ENCODE measurements around the gene NEUROD2.

The NEUROD2 gene

DNA sequence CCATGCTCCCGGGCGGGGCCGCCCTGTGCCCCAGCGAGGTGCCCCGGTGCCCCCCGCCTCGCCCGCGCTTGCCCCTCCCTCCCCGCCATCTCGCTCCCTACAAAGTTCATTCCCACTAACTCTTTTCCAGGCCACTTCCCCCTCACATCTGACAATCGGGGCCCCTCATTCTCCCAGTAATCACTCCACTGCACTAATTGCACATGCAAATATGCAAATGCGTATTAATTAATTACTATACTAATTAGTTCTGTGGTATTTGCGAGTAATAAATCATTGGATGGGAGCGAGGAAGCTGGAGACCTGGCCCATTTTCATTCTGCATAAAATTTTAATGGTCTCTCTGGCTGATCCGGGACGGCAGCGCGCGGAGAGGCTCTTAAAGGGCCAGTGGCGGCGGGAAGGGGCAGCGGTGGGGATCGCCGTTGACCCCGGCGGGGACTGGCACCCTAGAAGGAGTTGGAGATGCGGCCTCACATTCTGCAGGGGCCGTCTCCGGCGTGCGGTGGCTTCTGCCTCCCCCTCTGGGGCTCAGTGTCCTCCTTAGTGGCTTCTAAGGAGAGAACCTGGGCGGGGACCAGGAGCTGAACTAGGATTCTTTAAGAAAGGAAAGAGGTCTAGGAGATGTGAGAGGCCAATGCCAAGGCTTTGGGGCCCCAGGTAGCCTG, 10.7 kb upstream of the NEUROD2 start:
- peak; percentile 55 for DNase-seq (ENCODE audit: low spot score)

DNA sequence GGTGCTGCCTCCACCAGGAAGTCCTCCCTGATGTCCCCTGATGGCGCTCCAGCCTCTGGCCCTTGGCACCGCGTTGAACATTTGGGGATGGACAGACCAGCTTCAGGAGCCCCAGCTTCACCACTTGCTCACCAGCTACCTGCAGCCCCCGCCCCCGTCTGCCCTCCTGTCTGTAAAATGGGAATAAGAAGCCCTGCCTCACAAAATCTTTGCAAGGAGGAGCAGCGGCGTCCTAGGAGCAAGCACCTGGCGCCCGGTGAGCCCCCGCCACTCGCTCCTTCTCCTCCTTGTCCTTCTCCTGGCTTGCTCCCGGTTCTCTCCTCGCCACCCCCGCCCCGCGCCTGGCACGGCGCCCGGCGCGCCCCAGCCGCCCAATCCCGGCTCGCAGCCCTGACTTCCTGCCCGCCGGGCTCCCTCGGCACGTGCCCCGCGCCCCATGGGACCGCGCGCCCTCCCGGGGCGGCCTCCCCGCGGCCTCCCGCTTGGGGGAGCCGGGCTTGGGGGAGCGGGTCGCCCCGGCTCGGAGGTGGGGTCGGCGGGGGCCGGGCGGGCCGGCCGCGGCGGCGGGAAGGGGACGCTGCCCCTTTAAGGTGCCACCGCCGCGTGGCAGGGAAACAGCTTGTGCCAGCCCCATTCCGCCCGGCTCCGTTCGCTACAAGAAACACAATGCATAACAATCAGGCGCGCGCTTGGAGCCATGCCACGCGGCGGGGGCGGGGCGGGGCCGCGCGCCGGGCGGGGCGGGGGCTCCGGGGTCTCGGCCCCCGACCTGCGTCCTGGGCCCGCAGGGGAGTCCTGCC, 9.9 kb upstream of the NEUROD2 start:
- DNase-seq (ENCODE audit: low spot score), result peak; percentile 89

DNA sequence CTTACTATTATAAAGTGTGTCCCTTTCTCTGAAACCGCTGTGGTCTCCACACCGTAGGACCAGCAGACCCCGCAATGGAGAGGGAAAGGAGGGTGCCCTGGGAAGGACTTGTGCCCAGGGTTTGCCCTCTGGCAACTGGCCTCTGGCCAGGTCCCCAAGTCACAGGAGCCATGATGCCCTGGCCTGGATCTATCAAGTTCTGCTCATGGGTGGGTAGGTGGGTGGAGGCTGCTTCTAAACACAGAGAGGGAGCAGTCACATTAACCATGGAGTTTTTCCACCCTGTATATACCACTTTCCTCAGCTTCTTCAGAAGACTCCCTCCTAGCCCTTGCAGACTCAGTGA, 9.4 kb upstream of the NEUROD2 start:
- no peak for DNase-seq (ENCODE audit: low spot score)

DNA sequence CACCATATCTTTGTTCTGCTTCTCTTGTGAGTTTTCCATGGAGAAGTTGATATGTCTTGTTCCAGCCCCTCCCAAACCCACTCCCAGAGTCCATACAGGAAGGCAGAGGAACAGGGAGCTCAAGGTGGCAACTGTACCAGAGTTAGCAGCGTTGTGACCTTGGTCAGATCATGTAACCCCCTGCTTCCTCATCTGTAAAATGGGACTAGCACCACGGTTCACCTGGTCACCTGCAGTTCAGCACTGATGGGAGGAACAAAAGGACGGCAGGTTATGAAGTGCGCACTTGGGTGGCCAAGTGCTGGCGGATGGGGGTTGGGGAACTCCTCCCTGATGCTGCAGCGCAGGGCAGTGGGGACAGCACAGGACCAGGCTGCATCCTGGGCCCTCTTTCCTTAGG, 7.7 kb upstream of the NEUROD2 start:
- DNase-seq (ENCODE audit: low spot score), result no peak

DNA sequence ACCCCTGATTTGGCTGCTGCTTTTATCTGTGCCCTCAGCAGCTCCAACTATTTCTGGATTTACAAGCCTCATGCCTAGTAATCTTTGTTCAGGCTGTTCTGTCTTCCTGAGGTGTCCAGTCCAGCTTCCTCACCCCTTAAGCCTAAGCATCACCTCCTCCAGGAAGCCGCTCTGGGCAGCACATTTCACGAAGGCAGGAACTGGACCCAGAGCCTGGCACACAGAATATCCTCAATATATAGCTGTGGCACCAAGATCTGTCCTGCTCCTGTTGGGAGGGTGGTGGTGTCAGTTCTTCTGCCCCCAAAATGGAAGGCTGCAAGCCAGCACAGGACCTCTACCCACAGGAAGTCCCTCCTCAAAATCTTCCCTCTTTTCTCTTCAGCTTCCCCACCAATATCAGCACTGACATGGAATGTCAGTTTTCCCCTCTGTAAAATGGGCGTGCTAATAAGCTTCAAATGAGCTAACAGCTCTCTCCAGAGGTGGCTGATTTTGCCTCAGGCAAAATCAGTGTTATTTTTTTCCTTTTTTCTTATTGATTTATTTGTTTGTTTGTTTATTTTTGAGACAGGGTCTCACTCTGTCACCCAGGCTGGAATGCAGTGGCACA, 6.9 kb upstream of the NEUROD2 start:
- DNase-seq (ENCODE audit: low spot score), result no peak

DNA sequence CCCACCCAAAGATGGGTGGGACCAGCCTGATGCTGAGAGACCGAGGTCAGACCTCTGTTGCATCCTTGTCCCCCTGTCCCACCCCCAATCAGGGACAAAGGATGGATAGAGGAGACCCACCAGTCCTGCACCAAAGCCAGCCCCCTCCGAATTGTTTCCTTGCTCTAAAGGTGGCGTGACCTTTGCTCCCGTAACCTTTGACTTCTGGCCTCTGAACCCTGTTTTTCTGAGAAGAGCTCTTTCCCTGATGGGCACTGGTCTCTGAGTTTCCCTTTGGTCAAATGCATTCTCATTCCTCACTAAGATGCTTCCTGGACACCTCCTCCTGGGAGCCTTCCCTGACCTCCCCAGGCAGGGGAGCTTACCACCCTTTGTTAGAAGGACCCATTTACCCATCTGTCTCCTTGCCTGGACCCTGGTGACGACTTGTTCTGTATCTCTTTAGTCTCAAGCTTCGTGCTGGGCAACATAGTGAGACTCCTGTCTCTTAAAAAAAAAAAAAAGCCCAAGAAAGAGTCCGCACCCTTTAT, 5.3 kb upstream of the NEUROD2 start:
- DNase-seq (ENCODE audit: low spot score), result no peak

DNA sequence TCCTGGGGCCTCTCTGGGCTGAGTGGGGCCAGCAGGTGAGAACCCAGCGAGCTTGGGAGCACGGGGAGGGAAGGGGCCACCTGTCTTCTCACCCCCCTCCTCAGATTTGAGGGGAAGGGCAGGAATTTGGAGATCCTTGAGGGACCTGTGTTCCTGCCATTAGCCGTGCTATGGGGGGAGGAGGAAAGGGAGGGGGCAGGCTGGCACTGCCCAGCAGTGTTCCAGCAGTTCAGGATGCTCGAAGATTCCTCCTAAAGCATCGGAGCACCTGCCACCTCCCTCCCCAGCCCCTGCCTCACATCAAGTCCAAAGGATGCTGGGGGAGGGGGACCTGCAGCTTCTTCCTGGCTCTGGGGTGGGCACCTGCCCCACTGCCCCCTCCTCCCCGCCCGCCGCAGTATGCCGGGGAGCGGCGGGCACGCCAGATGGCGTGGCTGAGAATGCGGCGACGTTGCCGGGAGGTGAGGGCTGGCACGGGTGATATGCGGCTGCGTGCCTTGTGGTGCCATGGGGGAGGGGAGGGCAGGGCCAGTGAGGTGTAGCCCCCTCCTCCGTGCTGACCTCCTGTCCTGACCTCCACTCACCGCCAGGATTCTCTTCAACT, 4.7 kb upstream of the NEUROD2 start:
- DNase-seq (ENCODE audit: low spot score), result no peak

DNA sequence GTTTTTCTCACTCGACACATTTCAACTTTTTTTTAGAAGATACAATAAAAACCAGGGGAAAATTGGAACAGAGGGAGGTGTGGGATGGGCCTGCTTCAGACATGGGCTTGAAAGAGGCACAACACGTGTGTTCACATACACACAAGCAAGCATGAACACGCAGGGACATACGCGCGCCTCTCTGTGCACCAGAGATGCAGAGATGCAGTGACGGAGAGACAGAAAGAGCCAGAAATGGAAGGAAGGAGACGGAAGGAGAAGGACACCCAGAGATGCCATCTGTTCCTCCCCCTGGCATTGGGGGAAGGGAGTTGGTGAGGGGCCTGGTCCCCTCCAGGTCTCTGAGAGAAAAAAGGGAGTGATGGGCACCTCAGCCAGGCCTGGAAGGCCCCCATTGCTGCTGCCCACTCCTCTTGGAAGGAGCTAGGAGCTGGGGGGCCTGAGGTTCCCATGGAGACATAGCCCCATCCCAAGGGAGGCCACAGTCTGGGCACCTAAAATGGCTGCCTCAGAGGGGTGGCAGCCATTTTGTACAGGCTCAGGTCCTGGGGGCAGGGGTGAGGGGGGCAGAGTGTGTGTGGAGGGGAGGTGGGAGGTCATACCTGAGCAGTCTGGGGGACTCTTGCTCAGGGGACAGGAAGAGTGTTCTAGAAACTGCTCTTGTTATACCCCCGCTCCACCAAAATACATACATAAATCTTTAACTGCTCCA, 3.8 kb upstream of the NEUROD2 start:
- no peak for DNase-seq (ENCODE audit: low spot score)

DNA sequence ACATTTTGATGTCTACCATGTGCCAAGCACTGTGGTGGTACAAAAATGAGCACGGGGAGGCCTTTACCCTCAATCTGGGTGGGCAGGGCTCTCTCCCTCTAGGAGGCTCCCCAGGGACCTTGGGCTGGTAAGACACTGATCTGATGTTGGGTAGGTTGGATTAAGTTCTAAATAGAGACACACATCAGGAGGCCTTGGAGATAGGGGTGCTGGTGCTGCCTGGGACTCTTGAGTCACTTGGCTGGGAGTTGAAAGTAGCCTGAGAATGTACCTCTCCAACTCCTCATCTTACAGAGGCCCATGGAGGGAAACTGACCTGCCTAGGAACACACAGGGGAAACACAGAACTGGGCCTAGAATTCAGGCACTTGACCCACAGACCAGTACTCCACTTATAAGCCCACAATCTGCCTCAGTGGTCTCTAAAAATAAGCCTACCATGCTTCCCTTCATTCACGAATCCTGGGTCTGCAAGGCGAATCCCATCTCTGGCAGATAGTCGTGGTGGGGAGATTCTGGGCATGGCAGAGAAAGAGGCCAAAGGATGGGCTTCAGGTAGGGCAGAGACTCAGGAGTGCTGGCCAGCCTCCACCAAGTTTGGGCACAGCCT, 1.8 kb upstream of the NEUROD2 start:
- DNase-seq (ENCODE audit: low spot score), result no peak

DNA sequence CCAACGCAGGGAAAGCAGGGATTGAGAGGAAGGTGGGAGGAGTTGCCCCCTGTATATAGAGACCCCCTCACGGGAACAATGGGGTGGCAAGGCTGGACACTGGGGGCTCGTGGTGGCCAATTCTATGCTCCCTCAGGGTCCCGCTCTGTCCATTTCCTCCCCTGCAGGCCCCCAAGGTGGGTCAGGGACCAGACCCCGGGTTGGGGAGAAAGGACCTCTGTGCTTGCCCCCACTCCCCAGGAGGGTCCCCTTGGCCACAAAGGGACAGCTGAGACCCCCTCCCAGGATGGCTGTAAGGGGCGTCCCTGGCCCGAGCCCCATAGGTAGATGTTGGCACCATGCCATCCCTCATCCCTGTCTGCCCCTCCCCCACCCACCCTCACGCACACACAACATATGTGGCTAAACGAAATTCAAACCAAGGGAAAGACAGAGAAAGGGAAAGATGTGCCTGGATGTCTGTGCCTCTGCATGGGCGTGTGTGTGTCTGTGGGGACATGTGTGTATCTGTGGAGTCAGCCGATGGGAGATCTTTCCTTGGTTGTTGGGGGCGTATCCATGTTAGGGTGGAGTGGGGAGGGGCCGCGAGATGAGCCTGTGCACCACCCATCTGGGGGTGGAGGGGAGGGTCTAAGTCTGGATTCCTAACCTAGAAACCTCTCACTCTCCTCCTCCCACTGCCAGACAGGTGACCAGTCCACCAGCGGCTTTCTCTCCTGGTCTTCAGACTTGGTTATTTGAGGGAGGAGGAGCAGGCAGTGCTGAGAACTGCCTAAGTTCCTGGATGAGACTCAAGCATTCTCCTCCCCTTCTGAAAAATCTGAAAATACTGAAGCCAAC, 642 bp upstream of the NEUROD2 start:
- no peak for DNase-seq (ENCODE audit: low spot score)

DNA sequence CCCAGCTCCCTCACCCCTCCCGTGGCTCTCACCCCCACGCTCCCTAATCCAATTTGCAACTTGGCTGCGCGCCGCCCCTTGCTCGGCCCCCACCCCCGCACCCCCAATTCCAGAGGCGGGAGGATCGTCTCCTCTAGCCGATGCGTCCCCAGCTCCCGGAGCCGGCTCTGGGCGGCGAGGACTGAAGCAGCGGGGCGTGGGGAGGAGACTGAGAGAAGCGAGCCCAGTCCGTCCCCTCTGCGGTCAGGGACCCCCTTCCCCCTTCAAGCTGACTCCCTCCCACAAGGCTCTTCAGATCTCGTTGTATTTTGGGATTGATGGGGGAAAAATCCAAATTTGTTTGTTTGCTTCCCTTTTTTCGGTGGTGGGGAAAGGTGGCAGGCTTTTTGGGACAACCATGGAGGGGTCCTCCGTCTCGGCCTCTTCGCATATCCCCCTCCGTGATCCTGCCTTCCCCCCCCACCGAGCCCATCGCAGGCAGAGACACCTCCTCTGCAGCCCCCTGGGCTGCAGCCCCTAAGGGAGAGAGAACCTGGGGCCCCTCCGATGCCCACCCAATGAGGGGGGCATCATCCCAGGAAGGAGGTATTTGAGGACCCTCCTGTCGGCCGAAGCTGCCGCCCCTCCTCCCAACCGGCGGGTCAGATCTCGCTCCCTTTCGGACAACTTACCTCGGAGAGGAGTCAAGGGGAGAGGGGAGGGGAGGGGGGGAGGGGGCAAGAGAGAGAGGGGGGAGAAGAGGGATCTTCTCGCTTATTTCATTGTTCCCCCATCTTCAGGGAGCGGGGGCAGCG, 466 bp downstream of the NEUROD2 start:
- DNase-seq (ENCODE audit: low spot score), result no peak

DNA sequence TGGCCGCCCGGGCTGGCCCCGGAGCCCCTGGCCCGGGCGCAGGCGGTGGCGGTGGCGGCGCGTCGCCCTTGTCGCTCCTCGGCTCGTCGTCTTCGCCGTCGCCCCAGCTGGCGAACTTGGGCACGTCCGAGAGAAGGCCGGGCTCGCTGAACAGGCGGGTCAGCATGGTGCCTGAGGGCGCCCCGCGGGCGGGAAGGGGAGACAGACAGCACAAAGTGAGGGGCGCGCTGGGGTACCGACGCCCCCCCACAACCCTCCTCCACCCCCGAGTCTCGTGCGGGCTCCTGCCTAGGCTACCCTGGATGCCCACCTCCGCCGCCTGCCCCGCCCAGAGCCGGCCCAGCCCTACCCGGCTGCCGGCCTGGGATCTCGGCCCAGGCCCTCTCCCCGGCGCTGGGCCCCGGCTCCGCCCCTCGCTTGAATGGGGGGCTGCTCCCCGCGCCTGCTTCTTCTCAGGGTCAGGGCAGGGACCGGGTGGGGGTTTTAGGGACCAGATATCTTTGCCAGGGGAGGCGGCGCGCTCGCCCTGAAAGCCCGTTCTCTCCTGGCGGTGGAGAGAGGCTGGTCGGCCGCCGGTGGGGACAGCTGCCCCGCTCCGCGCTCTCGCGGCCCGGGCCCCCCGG, 1.2 kb downstream of the NEUROD2 start:
- DNase-seq (ENCODE audit: low spot score), result no peak

DNA sequence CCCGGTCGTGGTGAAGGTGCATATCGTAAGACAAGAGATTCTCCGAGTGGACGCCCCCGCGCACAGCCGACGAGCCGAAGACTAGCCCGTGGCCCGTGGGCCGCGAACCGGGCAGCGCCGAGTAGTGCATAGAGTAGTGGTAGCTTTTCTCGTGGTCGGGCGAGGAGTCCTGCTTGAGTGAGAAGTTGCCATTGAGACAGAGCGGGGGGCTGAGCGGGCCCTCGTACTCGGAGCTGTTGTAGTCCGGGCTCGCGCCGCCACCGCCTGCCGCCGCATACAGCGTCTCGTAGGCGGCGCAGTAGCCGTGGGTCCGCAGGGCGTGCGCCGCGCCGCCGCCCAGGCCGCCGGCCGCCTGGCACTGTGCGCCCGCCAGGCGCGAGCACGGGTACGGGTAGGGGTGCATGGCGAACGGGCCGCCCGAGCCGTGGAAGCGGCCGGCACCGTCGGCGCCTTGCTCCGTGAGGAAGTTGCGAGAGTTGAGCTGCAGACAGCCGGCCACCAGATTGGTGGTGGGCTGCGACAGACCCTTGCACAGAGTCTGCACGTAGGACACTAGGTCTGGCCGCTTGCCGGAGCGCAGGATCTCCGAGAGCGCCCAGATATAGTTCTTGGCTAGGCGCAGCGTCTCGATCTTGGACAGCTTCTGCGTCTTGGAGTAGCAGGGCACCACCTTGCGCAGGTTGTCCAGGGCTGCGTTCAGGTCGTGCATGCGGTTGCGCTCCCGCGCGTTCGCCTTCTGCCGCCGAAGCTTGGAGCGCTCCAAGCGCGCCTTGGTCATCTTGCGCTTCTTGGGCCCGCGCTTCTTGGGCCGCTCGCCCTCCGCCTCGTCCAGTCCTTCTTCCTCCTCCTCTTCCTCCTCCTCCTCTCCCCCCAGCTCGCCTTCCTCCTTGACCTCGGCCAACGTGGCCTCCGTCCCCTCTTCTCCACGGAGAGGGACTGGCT, 2.0 kb downstream of the NEUROD2 start:
- no peak for DNase-seq (ENCODE audit: low spot score)

DNA sequence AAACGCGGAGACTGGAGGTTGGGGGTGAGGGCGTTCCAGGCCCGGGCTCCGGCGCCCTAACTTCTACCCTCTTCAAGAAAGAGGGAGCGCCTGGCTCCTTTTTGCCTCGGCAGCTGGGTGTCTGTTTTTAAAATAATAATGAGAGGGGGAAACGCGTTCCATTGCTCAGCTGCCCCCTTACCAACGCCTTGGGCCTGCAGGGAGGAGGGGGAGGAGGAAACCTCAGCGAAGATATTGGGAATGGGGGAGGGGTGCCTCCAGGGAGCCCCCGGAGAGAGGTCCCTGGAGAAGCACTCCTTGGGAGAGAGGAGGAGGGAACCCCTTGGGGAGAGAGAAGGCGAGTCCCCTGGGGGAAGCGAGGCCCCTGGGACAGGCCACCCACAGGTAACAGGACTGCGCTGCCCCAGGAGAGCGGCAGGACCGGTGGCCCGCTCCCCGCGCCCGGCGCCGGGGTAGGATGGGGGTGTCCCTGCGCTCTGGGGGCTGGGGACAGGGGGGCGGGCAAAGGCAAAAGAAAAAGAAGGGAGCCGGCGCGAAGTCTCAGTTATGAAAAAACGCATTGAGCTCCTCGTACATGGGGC, 2.7 kb downstream of the NEUROD2 start:
- no peak for DNase-seq (ENCODE audit: low spot score)

DNA sequence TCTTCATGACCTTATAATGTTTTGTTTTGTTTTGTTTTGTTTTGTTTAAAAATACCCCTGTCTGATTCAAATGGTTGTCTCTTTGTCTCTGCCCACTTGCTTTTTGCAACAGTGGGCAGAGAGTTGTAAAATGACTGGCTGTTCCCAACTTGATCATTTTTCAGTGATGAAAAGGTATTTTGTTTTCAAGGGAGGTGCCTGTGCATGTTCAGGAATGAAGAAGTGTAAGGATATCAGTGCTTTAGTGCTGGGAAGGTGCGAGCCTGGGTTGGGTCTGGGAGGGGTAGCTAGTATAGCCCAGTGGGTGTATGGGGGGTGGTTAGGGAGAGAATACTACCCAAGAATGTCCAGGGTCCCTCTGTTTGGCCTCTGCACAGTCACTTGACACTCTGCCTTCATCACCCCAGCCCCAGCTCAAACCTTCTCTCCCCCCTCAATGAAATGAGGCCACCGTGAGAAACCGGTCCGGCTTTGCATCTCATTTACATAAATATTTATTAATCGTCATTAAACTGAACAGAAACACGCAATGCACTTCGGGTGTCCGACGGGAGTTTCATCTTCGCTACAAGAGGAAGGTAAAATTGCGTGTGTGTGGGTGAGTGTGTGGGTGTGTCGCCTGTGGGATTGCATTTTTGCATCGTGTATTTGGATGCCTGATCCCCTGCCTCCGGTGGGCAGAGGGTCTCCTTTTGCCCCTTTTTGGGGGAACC, 4.3 kb downstream of the NEUROD2 start:
- no peak for DNase-seq (ENCODE audit: low spot score)

DNA sequence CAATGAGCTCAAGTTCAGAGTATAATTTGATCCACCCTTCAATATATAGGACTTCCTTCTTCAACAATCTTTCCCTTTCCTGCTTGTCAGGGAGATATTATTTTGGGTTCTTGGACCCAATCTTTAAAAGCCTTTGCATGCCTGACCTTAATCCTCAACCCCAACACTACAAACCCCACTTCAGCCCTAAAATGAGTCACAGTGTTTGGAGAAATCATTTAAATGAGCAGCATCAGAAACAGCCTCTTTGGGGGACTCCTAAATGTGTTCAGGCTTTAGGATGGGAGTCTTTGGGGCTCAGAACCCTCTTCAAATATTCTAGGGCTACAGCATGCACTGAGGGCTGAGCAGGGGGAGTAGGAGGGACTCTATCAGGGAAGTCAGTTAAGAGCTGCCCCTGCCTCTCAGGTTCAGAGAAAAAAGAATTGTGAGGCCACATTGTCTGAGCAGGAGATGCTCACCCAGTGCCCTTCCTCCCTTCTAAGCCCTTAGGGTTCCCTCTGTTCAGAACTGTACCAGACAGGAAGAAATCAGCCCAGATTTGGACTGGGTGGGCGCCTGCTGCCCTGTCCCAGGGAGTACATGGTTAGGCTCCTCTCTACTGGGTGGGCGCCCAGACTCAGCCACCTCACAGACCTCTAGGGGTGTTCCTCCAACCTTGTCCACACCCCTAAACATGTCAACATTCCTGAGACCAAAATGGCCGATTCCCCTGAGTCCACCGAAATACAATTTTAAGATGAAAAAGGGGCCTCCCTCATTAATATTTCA, 5.0 kb downstream of the NEUROD2 start:
- DNase-seq (ENCODE audit: low spot score), result no peak
